H1 (cell line): ENCODE measurements around the gene CNGB1. TPM values are rescaled to one million over a fixed set of nuclear protein-coding genes. Genes with fewer than 3 reads are reported as not detected.

Experiments
- CTCF ChIA-PET: fragments of 300-600 bp; sonication (Branson Sonifier 250); formaldehyde crosslinking; loops from one replicate; lab custom pipeline; 2021; ENCODE audit not compliant: partially characterized antibody; lab: Charles Lee
- POLR2A ChIA-PET: fragments of 300-600 bp; sonication (Branson Sonifier 250); formaldehyde crosslinking; loops from one replicate; lab custom pipeline; 2021; ENCODE audit warnings: inconsistent platforms; ENCODE audit not compliant: partially characterized antibody; lab: Charles Lee
- DNase-seq, 2 experiments: peaks; one replicate each; pipeline versions ENCODE4 v3.0.0 to v3.0.0-alpha.2; 2010 to 2022; ENCODE audit warnings: low spot score in 2 of 2, low read depth in 1 of 2, mixed read lengths in 1 of 2
- FAIRE-seq: peaks from 2 replicates; lab custom pipeline; 2011; peaks lifted over from hg19 to GRCh38; lab: Jason Lieb, UNC
- H2AFZ ChIP-seq: 2 replicates; pipeline ENCODE4 v1.8.1; 2012; ENCODE audit warnings: low read length, inconsistent platforms
- H2AK5ac ChIP-seq: 2 replicates; pipeline ENCODE4 v1.6.1; 2013; ENCODE audit warnings: low read depth, low read length
- H2BK120ac ChIP-seq: replicated peaks from 2 replicates; pipeline ENCODE3; 2013; ENCODE audit warnings: low read depth, low read length, inconsistent platforms
- H2BK12ac ChIP-seq: 2 replicates; pipeline ENCODE4 v1.6.1; 2013; ENCODE audit warnings: low read depth, low read length
- H2BK15ac ChIP-seq: 2 replicates; pipeline ENCODE4 v1.6.1; 2013; ENCODE audit warnings: low read length
- H2BK20ac ChIP-seq: 2 replicates; pipeline ENCODE4 v1.6.1; 2013; ENCODE audit warnings: low read length
- H2BK5ac ChIP-seq: 2 replicates; pipeline ENCODE4 v1.6.1; 2013; ENCODE audit warnings: low read depth, low read length
- H3K14ac ChIP-seq: 2 replicates; pipeline ENCODE4 v1.6.1; 2013; ENCODE audit warnings: inconsistent platforms; ENCODE audit not compliant: insufficient read length
- H3K18ac ChIP-seq: 2 replicates; pipeline ENCODE4 v1.6.1; 2013; ENCODE audit warnings: low read length; ENCODE audit errors: extremely low read depth
- H3K23ac ChIP-seq: 2 replicates; pipeline ENCODE4 v1.6.1; 2013; ENCODE audit warnings: inconsistent platforms; ENCODE audit not compliant: insufficient read length
- H3K23me2 ChIP-seq: 2 replicates; pipeline ENCODE4 v1.6.1; 2013; ENCODE audit warnings: low read depth, low read length
- H3K27ac ChIP-seq: 2 replicates; pipeline ENCODE4 v1.6.1; 2011; ENCODE audit warnings: low read depth, low read length, inconsistent platforms
- H3K27me3 ChIP-seq, 4 experiments: replicated peaks in 1 of 4; 1 replicate in 1 of 4; 2 replicates in 3 of 4; pipeline versions ENCODE4 v1.6.1 to v1.8.1; 2011 to 2013; ENCODE audit warnings: low read length in 3 of 4, mild to moderate bottlenecking in 3 of 4, inconsistent platforms in 2 of 4, mixed read lengths in 2 of 4, moderate library complexity in 1 of 4; ENCODE audit not compliant: control insufficient read depth in 3 of 4, insufficient read depth in 3 of 4; ENCODE audit errors: extremely low read depth in 1 of 4
- H3K36me3 ChIP-seq, 4 experiments: 2 replicates each; pipeline versions ENCODE4 v1.6.1 to v1.8.1; 2011 to 2013; ENCODE audit warnings: mild to moderate bottlenecking in 4 of 4, low read length in 3 of 4, moderate library complexity in 2 of 4, control low read depth in 1 of 4, inconsistent platforms in 1 of 4; ENCODE audit not compliant: insufficient read depth in 4 of 4, control insufficient read depth in 2 of 4
- H3K4ac ChIP-seq: replicated peaks from 2 replicates; pipeline ENCODE3; 2013; ENCODE audit warnings: low read length, low read depth, mixed read lengths, inconsistent platforms; ENCODE audit not compliant: insufficient read length
- H3K4me1 ChIP-seq, 4 experiments: replicated peaks in 1 of 4; 1 replicate in 1 of 4; 2 replicates in 3 of 4; pipeline versions ENCODE4 v1.6.1 to v1.8.1; 2011 to 2013; ENCODE audit warnings: low read length in 3 of 4, inconsistent platforms in 2 of 4, mixed read lengths in 1 of 4; ENCODE audit not compliant: insufficient read depth in 4 of 4, control insufficient read depth in 3 of 4
- H3K4me2 ChIP-seq, 2 experiments: 2 replicates each; pipeline versions ENCODE4 v1.6.1 to v1.8.1; 2011 to 2013; ENCODE audit warnings: low read depth in 2 of 2, low read length in 2 of 2, control low read depth in 1 of 2, inconsistent platforms in 1 of 2, mild to moderate bottlenecking in 1 of 2; ENCODE audit not compliant: insufficient read depth in 1 of 2
- H3K4me3 ChIP-seq, 4 experiments: fragments of 200-600, 300-600 bp in 1 of 4; sonication (generic), shearing (Covaris generic), sonication (Bioruptor Twin) in 1 of 4; 2 replicates each; pipeline versions ENCODE4 v1.5.1 to v1.8.1; 2011 to 2016; ENCODE audit warnings: low read length in 4 of 4, low read depth in 3 of 4, control low read depth in 2 of 4, inconsistent platforms in 2 of 4, mild to moderate bottlenecking in 2 of 4, mixed read lengths in 1 of 4, moderate library complexity in 1 of 4; ENCODE audit not compliant: insufficient read depth in 2 of 4; ENCODE audit errors: extremely low read depth in 1 of 4
- H3K56ac ChIP-seq: replicated peaks from 2 replicates; pipeline ENCODE3; 2013; ENCODE audit warnings: low read depth, mild to moderate bottlenecking, mixed read lengths, low read length, inconsistent platforms; ENCODE audit not compliant: insufficient read length
- H3K79me1 ChIP-seq: 2 replicates; pipeline ENCODE4 v1.6.1; 2013; ENCODE audit warnings: low read depth, low read length, control low read depth
- H3K79me2 ChIP-seq, 2 experiments: 2 replicates each; pipeline versions ENCODE4 v1.6.1 to v1.8.1; 2012 to 2013; ENCODE audit warnings: low read length in 2 of 2, mild to moderate bottlenecking in 2 of 2, inconsistent platforms in 1 of 2; ENCODE audit not compliant: insufficient read depth in 2 of 2, control insufficient read depth in 1 of 2
- H3K9ac ChIP-seq, 4 experiments: replicated peaks in 1 of 4; 1 replicate in 1 of 4; 2 replicates in 3 of 4; pipeline versions ENCODE4 v1.6.1 to v1.8.1; 2011 to 2013; ENCODE audit warnings: low read depth in 3 of 4, low read length in 3 of 4, control low read depth in 2 of 4, mild to moderate bottlenecking in 2 of 4, moderate library complexity in 2 of 4, inconsistent platforms in 1 of 4; ENCODE audit errors: extremely low read depth in 1 of 4
- H3K9me3 ChIP-seq, 2 experiments: 2 replicates each; pipeline versions ENCODE4 v1.6.1 to v1.8.1; 2012 to 2013; ENCODE audit warnings: mild to moderate bottlenecking in 2 of 2, moderate library complexity in 2 of 2, control low read depth in 1 of 2, inconsistent platforms in 1 of 2, low read depth in 1 of 2, low read length in 1 of 2, mixed read lengths in 1 of 2; ENCODE audit not compliant: insufficient read depth in 2 of 2
- H4K20me1 ChIP-seq, 2 experiments: replicated peaks in 1 of 2; 2 replicates each; pipeline versions ENCODE3 to v1.8.1; 2011 to 2013; ENCODE audit warnings: inconsistent platforms in 2 of 2, low read length in 2 of 2, mild to moderate bottlenecking in 1 of 2; ENCODE audit not compliant: insufficient read depth in 2 of 2, control insufficient read depth in 1 of 2
- H4K5ac ChIP-seq: 2 replicates; pipeline ENCODE4 v1.6.1; 2013; ENCODE audit warnings: low read length, low read depth, mixed read lengths, inconsistent platforms; ENCODE audit not compliant: insufficient read length
- H4K8ac ChIP-seq: 2 replicates; pipeline ENCODE4 v1.8.0; 2013; ENCODE audit warnings: mild to moderate bottlenecking, moderate library complexity, low read length, inconsistent platforms; ENCODE audit not compliant: insufficient read depth; ENCODE audit errors: extremely low read depth
- H4K91ac ChIP-seq: replicated peaks from 2 replicates; pipeline ENCODE3; 2013; ENCODE audit warnings: low read length, mixed read lengths, inconsistent platforms; ENCODE audit not compliant: insufficient read length
- RAD21 ChIP-seq, 2 experiments: IDR thresholded peaks in 1 of 2; conservative IDR thresholded peaks in 1 of 2; 2 replicates each; pipeline ENCODE4 v1.6.1; 2011; ENCODE audit warnings: low read depth in 2 of 2, low read length in 2 of 2, improper control_type of control experiment in 1 of 2, inconsistent platforms in 1 of 2, mild to moderate bottlenecking in 1 of 2, moderate library complexity in 1 of 2
- SIN3A ChIP-seq, 2 experiments: IDR thresholded peaks in 1 of 2; conservative IDR thresholded peaks in 1 of 2; 2 replicates each; pipeline ENCODE4 v1.6.1; 2011 to 2012; ENCODE audit warnings: low read length in 2 of 2, improper control_type of control experiment in 1 of 2, low read depth in 1 of 2, mild to moderate bottlenecking in 1 of 2
- SIX5 ChIP-seq: IDR thresholded peaks from 2 replicates; pipeline ENCODE4 v1.6.1; 2011; ENCODE audit warnings: mild to moderate bottlenecking, low read depth, low read length
- WGBS, 2 experiments: shearing (Covaris generic) in 1 of 2; methylation state at CpG; one replicate each; pipeline versions ENCODE4 v1.1.6 to v1.1.7; 2013 to 2015; ENCODE audit warnings: low lambda C conversion rate in 2 of 2, mixed read lengths in 2 of 2, inconsistent platforms in 1 of 2, low coverage in 1 of 2, missing lambda C conversion rate in 1 of 2; ENCODE audit not compliant: insufficient replicate concordance in 2 of 2, insufficient coverage in 1 of 2, insufficient read length in 1 of 2; ENCODE audit errors: extremely low coverage in 1 of 2, missing lambda C conversion rate in 1 of 2; 5-methylcytosine and 5-hydroxymethylcytosine counted together
- polyA plus RNA-seq, 7 experiments: library from polyadenylated mRNA; depleted of rRNA in 3 of 7; stranded (reverse) in 5 of 7; unstranded in 2 of 7; fragments of >200 nt in 5 of 7; fragments of 200-250 nt in 2 of 7; gene quantifications; 1 replicate in 5 of 7; 2 replicates in 1 of 7; 4 replicates in 1 of 7; pipeline versions ENCODE4 v1.2.1 to v1.2.3, GENCODE V29; 2011 to 2013; ENCODE audit warnings: missing spikeins in 2 of 7, mixed read lengths in 2 of 7
- total RNA-seq: library from RNA; stranded (reverse); fragmentation: NEBNext Ultra II Directional; extraction: Animal tissue kit (Norgen Biotek cat#: 25700); gene quantifications from 2 replicates; pipeline ENCODE4 v1.2.1, GENCODE V29; 2021
- TF ChIP-seq, protein P1 (sequence below), 3 experiments: IDR thresholded peaks; 1 replicate in 2 of 3; 2 replicates in 1 of 3; pipeline versions ENCODE4 v1.5.1 to v1.6.1; 2011; ENCODE audit warnings: low read length in 3 of 3, mild to moderate bottlenecking in 3 of 3, inconsistent platforms in 2 of 3, low read depth in 1 of 3, moderate library complexity in 1 of 3; ENCODE audit not compliant: insufficient read depth in 1 of 3; ENCODE audit errors: control extremely low read depth in 1 of 3
- TF ChIP-seq, protein P2 (sequence below): IDR thresholded peaks from 2 replicates; pipeline ENCODE4 v1.6.1; 2011; ENCODE audit warnings: low read length, improper control_type of control experiment

CNGB1 gene
- total and polyA plus RNA-seq, 2 of the 8 experiments (the other 6 are each of a cell fraction or from before 2014, with no cell fraction given): not detected

DNA sequence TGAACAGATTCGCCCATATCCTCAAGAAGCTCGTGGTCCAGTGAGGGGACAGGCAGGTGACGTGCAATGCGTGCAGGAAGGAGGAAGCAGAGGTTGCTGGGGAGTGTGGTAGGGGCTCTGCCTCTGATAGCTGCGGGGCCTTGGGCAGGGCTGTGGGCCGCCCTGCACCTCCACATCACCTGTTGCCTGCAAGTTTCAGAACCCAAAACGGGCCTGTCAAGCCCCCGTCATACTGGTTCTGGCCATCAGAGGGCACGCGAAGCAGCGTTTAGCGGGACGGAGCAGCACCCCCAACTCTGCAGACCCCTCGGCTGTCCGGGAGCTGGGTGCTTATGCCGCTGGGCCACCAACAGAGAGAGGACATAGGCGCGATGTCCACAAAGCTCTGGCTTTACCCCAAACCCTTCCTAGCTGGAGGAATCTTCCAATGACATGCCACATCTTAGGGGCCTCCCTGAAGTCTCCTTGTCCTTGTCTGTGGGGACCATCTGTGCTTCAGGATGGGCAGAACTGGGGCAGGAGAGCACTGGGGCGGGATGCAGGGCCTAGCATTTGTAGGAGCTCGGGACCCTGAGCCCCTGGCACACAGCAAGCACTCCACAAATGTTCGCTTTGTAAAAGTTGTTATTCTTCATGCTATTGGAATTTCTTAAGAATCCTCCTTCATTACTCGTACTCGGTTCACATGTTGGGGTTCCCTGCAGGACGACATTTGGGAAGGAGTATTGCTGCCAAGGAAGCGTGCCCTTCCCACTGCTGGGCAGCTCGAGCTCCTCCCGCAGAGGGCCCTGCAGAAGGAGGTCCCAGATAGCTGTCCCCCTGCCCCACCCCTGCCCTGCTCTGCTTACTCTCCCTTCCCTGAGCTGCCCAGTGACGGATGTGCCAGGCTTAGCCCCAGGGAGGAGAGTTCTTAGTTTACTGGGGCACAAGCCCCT is 64.3 kb downstream of the CNGB1 start:
- Histone ChIP-seq H3K14ac (no peak overlapping the region), H3K56ac (no peak overlapping the region), H3K23me2 (no peaks in the 10 kb centered on the region), H2AK5ac (no peak overlapping the region), H3K27me3 (no peaks in the 10 kb centered on the region), H3K23ac (no peak overlapping the region), H3K4ac (no peak overlapping the region), H2BK5ac (no peak overlapping the region), H2AFZ (no peak overlapping the region), H3K4me2 (no peak overlapping the region), H3K4me3 (no peak overlapping the region), H3K36me3 (no peaks in the 10 kb centered on the region), H3K9ac (no peak overlapping the region), H3K4me1 (peaks cover 0 to under 1% (median 0%) of the 10 kb centered on the region in 4 experiments; a peak in 1 of 7 replicates), H2BK15ac (no peak overlapping the region), H3K27ac (no peak overlapping the region), H4K8ac (no peak overlapping the region; the same call in 1 of the 2 replicates), H3K18ac (no peak overlapping the region), H2BK120ac (no peak overlapping the region), H3K9me3 (no peaks in the 10 kb centered on the region), H2BK20ac (no peak overlapping the region), H2BK12ac (peak overlapping the region; percentile 68; the same call in 1 of the 2 replicates), H4K20me1 (peaks cover 0 to 3% of the 10 kb centered on the region in 2 experiments), H4K91ac (no peak overlapping the region), H3K79me2 (no peaks in the 10 kb centered on the region), H4K5ac (no peak overlapping the region), H3K79me1 (no peaks in the 10 kb centered on the region)
- CTCF ChIA-PET: interaction anchor here (0.5 to 16.4 kb wide), 45 partner anchors 9 to 279 kb away, joined by 3 to 305 read pairs (median 7); partner anchors contain the start of genes CNGB1, KATNB1, USB1 and ZNF319
- 48% methylated on average over 27 of the region's 28 CpGs; no CpG with 5 or more reads in 1 of the 2 experiments for WGBS, 2 experiments
- DNase-seq: peak in 1 of 2 experiments; percentile 88
- FAIRE-seq: no peak
- POLR2A ChIA-PET: interaction anchor here (0.7 to 1.2 kb wide), 3 partner anchors 40 to 64 kb away, joined by 3 read pairs; no protein-coding TSS in a partner anchor
- peak in 1 of 2 experiments; percentile 59; a peak in 1 of 4 replicates for TF ChIP-seq SIN3A (conservative IDR thresholded peaks at IDR 0.05 in 1 of 2, IDR thresholded peaks at IDR 0.05 in 1 of 2; ENCODE audit: low read depth in 1 of 2, low read length in 2 of 2)
- TF ChIP-seq, protein P1, sequence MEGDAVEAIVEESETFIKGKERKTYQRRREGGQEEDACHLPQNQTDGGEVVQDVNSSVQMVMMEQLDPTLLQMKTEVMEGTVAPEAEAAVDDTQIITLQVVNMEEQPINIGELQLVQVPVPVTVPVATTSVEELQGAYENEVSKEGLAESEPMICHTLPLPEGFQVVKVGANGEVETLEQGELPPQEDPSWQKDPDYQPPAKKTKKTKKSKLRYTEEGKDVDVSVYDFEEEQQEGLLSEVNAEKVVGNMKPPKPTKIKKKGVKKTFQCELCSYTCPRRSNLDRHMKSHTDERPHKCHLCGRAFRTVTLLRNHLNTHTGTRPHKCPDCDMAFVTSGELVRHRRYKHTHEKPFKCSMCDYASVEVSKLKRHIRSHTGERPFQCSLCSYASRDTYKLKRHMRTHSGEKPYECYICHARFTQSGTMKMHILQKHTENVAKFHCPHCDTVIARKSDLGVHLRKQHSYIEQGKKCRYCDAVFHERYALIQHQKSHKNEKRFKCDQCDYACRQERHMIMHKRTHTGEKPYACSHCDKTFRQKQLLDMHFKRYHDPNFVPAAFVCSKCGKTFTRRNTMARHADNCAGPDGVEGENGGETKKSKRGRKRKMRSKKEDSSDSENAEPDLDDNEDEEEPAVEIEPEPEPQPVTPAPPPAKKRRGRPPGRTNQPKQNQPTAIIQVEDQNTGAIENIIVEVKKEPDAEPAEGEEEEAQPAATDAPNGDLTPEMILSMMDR (IDR thresholded peaks at IDR 0.05; ENCODE audit: control extremely low read depth in 1 of 3, insufficient read depth in 1 of 3, low read depth in 1 of 3, low read length in 3 of 3): peak; percentile 77 to 85 (median 80)
- peak; percentile 79 to 85 for TF ChIP-seq RAD21 (IDR thresholded peaks at IDR 0.05 in 1 of 2, conservative IDR thresholded peaks at IDR 0.05 in 1 of 2; ENCODE audit: low read depth in 2 of 2, low read length in 2 of 2)
- no peak for TF ChIP-seq SIX5
- TF ChIP-seq, protein P2, sequence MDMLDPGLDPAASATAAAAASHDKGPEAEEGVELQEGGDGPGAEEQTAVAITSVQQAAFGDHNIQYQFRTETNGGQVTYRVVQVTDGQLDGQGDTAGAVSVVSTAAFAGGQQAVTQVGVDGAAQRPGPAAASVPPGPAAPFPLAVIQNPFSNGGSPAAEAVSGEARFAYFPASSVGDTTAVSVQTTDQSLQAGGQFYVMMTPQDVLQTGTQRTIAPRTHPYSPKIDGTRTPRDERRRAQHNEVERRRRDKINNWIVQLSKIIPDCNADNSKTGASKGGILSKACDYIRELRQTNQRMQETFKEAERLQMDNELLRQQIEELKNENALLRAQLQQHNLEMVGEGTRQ: peak; percentile 4; the same call in 1 of the 2 replicates
